K562 (cell line): Measurements from ENCODE around the gene FTL. TPM values are rescaled to one million over a fixed set of nuclear protein-coding genes. Genes with fewer than 3 reads are reported as not detected.

Experiments
- ARNT ChIP-seq, 2 experiments: fragments of 450-650 bp; IDR thresholded peaks; 2 replicates each; pipeline ENCODE4 v1.6.1; 2016; ENCODE audit warnings: mild to moderate bottlenecking in 1 of 2
- CHD2 ChIP-seq: IDR thresholded peaks from 2 replicates; pipeline ENCODE4 v1.6.1; 2011; ENCODE audit warnings: low read depth, low read length
- EP400 ChIP-seq: fragments of 450-650 bp; IDR thresholded peaks from 2 replicates; pipeline ENCODE4 v1.6.1; 2017; ENCODE audit warnings: antibody characterized with exemption, mild to moderate bottlenecking, moderate library complexity
- KDM4B ChIP-seq, 2 experiments: fragments of 450-650 bp in 1 of 2; sonication (generic) in 1 of 2; IDR thresholded peaks; 2 replicates each; pipeline ENCODE4 v1.6.1; 2016 to 2017; ENCODE audit warnings: borderline replicate concordance in 2 of 2, antibody characterized with exemption in 1 of 2, low read depth in 1 of 2, mild to moderate bottlenecking in 1 of 2
- MAZ ChIP-seq, 2 experiments: fragments of 450-650 bp in 1 of 2; sonication (generic) in 1 of 2; formaldehyde crosslinking; IDR thresholded peaks in 1 of 2; conservative IDR thresholded peaks in 1 of 2; 2 replicates each; pipeline versions ENCODE4 v1.4.0 to v1.5.0; 2020; ENCODE audit warnings: mild to moderate bottlenecking in 1 of 2, missing genetic modification reagents in 1 of 2
- PHF8 ChIP-seq: fragments of 200-600 bp; sonication (generic); IDR thresholded peaks from 2 replicates; pipeline ENCODE4 v1.6.1; 2012; ENCODE audit warnings: mixed run types, mild to moderate bottlenecking, inconsistent platforms, low read length, moderate library complexity, borderline replicate concordance
- PML ChIP-seq: IDR thresholded peaks from 2 replicates; pipeline ENCODE4 v1.6.1; 2012; ENCODE audit warnings: low read length, inconsistent platforms
- SAFB ChIP-seq: fragments of 200-400 bp; formaldehyde crosslinking; IDR thresholded peaks from 2 replicates; pipeline ENCODE4 v1.6.1; 2017; ENCODE audit warnings: low read depth, low read length, borderline replicate concordance
- SUPT5H ChIP-seq: fragments of 450-650 bp; IDR thresholded peaks from 2 replicates; pipeline ENCODE4 v1.6.1; 2016
- TBL1XR1 ChIP-seq, 2 experiments: IDR thresholded peaks; 2 replicates each; pipeline ENCODE4 v1.6.1; 2012; ENCODE audit warnings: improper control_type of control experiment in 2 of 2, low read length in 2 of 2, mild to moderate bottlenecking in 1 of 2
- TEAD1 ChIP-seq, 2 experiments: fragments of 450-650 bp in 1 of 2; sonication (generic) in 1 of 2; formaldehyde crosslinking; IDR thresholded peaks; 2 replicates each; pipeline versions ENCODE4 v1.4.0 to v1.8.0; 2020 to 2022; ENCODE audit warnings: mild to moderate bottlenecking in 2 of 2, missing genetic modification reagents in 1 of 2
- TSC22D4 ChIP-seq: fragments of 450-650 bp; IDR thresholded peaks from 2 replicates; pipeline ENCODE4 v1.6.1; 2016; ENCODE audit warnings: missing genetic modification characterization, missing biosample characterization, control low read depth
- ZEB2 ChIP-seq: fragments of 450-650 bp; IDR thresholded peaks from 2 replicates; pipeline ENCODE4 v1.6.1; 2016
- polyA plus RNA-seq, 8 experiments: library from polyadenylated mRNA; depleted of rRNA in 4 of 8; stranded (reverse) in 5 of 8; unstranded in 3 of 8; fragments of >200 nt; fragmentation: Nextera tagmentation in 2 of 8; fragmentation: Illumina TruSeq in 1 of 8; extraction: Ambion mirVana in 2 of 8; extraction: Trizol in 1 of 8; gene quantifications; 2 replicates each; pipeline versions ENCODE4 v1.2.1 to v1.2.3, GENCODE V29; 2011 to 2014; ENCODE audit warnings: inconsistent platforms in 1 of 8, missing spikeins in 1 of 8
- total RNA-seq, 7 experiments: library from RNA; depleted of rRNA in 6 of 7; stranded (reverse); fragments of >200 nt in 6 of 7; fragmentation: Illumina TruSeq in 2 of 7; extraction: Trizol in 2 of 7; gene quantifications; 2 replicates each; pipeline versions ENCODE4 v1.2.1 to v1.2.3, GENCODE V29; 2011 to 2021; ENCODE audit warnings: low replicate concordance in 1 of 7
- TF ChIP-seq, protein P1 (sequence below), 3 experiments: fragments of 200-800 bp in 1 of 3; fragments of 250-450 bp in 1 of 3; fragments of 450-650 bp in 1 of 3; sonication (Bioruptor Pico) in 1 of 3; sonication (Bioruptor generic) in 1 of 3; formaldehyde crosslinking in 1 of 3; IDR thresholded peaks; 2 replicates each; pipeline versions ENCODE4 v1.6.1 to v1.8.0; 2016 to 2022; ENCODE audit warnings: mild to moderate bottlenecking in 2 of 3, missing genetic modification characterization in 2 of 3, missing compliant biosample characterization in 1 of 3, moderate library complexity in 1 of 3
- TF ChIP-seq, protein P2 (sequence below): fragments of 450-650 bp; IDR thresholded peaks from 2 replicates; pipeline ENCODE4 v1.6.1; 2018; ENCODE audit not compliant: partially characterized antibody
- TF ChIP-seq, protein P3 (sequence below): sonication (generic); IDR thresholded peaks from 2 replicates; pipeline ENCODE4 v1.6.1; 2016

Gene FTL
- total and polyA plus RNA-seq, 9 of the 15 experiments (the other 6 are each of a cell fraction or from before 2014, with no cell fraction given), result 1,231 to 27,415 (median 3,965) TPM

DNA sequence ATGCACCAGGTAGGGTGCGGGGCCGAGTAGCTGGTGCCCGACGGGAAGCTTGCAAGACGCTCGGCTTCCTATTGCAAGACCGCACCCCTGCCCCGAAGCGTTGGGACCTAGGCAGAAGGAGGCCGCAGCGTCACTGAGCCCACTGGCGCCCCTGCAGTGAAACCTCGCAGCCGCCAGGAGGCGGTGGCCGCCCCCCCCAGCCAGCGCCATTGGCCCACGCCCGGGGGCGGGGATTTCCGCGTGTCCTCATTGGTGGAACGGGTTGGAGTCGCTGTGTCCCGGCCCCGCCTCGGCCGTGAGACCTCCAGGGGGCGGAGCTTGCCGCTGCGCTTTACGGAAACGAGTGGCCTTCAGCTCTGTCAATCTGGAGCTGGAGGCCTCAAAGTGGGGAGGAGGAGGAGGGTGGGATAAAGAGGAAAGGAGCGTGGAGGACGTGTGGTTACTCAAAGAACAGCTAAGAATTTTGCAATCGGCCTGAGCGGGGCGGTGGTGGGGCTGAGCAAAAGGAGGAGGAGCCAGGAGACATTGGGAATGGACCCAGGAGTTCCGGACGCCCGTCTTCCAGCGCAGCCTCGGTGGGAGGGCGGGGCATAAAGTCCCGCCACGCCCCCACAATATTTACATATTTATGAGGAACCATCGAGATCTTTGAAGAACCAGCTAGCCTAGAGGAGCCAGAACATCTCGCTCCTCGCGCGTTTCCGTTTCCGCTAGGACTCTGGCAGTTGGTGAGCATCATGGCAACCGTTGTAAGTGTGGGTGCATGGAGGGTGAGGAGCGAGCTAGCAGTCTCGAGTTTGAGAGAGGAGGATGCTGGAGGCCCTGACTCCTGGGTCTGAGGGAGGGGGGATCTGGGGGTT lies 28.3 kb downstream of the FTL start, which contains the start of the genes GYS1 and RUVBL2 (continued):
- TF ChIP-seq ARNT (IDR thresholded peaks at IDR 0.05) (peak in 1 of 2 experiments; percentile 78; a peak in 2 of 4 replicates), EP400 (peak; percentile 92), PHF8 (peak; percentile 70; the same call in 1 of the 2 replicates), TBL1XR1 (IDR thresholded peaks at IDR 0.05; ENCODE audit: low read length in 2 of 2) (0 out of 4 replicates have a peak, but pooled peaks have one; percentile 12 to 32), MAZ (CRISPR knock-in tag; conservative IDR thresholded peaks at IDR 0.05 in 1 of 2, IDR thresholded peaks at IDR 0.05 in 1 of 2) (peak; percentile 95 to 96), SAFB (peak; percentile 42; the same call in 1 of the 2 replicates), PML (peak; percentile 82), TSC22D4 (tag) (no peak), TEAD1 (CRISPR knock-in tag; IDR thresholded peaks at IDR 0.05) (peak in 1 of 2 experiments; percentile 71; a peak in 2 of 4 replicates), CHD2 (peak; percentile 71), KDM4B (IDR thresholded peaks at IDR 0.05; ENCODE audit: borderline replicate concordance in 2 of 2, low read depth in 1 of 2) (peak in 1 of 2 experiments; percentile 40; a peak in 2 of 4 replicates), SUPT5H (peak; percentile 97), ZEB2 (no peak)
- TF ChIP-seq, protein P1, sequence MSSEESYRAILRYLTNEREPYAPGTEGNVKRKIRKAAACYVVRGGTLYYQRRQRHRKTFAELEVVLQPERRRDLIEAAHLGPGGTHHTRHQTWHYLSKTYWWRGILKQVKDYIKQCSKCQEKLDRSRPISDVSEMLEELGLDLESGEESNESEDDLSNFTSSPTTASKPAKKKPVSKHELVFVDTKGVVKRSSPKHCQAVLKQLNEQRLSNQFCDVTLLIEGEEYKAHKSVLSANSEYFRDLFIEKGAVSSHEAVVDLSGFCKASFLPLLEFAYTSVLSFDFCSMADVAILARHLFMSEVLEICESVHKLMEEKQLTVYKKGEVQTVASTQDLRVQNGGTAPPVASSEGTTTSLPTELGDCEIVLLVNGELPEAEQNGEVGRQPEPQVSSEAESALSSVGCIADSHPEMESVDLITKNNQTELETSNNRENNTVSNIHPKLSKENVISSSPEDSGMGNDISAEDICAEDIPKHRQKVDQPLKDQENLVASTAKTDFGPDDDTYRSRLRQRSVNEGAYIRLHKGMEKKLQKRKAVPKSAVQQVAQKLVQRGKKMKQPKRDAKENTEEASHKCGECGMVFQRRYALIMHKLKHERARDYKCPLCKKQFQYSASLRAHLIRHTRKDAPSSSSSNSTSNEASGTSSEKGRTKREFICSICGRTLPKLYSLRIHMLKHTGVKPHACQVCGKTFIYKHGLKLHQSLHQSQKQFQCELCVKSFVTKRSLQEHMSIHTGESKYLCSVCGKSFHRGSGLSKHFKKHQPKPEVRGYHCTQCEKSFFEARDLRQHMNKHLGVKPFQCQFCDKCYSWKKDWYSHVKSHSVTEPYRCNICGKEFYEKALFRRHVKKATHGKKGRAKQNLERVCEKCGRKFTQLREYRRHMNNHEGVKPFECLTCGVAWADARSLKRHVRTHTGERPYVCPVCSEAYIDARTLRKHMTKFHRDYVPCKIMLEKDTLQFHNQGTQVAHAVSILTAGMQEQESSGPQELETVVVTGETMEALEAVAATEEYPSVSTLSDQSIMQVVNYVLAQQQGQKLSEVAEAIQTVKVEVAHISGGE (CRISPR knock-in tag; IDR thresholded peaks at IDR 0.05), result 0 out of 6 replicates have a peak, but pooled peaks of 1 of the 3 experiments have one; percentile 24
- TF ChIP-seq, protein P2, sequence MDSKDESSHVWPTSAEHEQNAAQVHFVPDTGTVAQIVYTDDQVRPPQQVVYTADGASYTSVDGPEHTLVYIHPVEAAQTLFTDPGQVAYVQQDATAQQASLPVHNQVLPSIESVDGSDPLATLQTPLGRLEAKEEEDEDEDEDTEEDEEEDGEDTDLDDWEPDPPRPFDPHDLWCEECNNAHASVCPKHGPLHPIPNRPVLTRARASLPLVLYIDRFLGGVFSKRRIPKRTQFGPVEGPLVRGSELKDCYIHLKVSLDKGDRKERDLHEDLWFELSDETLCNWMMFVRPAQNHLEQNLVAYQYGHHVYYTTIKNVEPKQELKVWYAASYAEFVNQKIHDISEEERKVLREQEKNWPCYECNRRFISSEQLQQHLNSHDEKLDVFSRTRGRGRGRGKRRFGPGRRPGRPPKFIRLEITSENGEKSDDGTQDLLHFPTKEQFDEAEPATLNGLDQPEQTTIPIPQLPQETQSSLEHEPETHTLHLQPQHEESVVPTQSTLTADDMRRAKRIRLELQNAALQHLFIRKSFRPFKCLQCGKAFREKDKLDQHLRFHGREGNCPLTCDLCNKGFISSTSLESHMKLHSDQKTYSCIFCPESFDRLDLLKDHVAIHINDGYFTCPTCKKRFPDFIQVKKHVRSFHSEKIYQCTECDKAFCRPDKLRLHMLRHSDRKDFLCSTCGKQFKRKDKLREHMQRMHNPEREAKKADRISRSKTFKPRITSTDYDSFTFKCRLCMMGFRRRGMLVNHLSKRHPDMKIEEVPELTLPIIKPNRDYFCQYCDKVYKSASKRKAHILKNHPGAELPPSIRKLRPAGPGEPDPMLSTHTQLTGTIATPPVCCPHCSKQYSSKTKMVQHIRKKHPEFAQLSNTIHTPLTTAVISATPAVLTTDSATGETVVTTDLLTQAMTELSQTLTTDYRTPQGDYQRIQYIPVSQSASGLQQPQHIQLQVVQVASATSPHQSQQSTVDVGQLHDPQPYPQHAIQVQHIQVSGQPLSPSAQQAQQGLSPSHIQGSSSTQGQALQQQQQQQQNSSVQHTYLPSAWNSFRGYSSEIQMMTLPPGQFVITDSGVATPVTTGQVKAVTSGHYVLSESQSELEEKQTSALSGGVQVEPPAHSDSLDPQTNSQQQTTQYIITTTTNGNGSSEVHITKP, result peak; percentile 97
- TF ChIP-seq, protein P3, sequence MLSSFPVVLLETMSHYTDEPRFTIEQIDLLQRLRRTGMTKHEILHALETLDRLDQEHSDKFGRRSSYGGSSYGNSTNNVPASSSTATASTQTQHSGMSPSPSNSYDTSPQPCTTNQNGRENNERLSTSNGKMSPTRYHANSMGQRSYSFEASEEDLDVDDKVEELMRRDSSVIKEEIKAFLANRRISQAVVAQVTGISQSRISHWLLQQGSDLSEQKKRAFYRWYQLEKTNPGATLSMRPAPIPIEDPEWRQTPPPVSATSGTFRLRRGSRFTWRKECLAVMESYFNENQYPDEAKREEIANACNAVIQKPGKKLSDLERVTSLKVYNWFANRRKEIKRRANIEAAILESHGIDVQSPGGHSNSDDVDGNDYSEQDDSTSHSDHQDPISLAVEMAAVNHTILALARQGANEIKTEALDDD, result no peak
